C4-2B (cell line): ENCODE data around the gene SLC7A10.

ENCODE experiments used
- CTCF ChIP-seq: fragments of 450-650 bp; conservative IDR thresholded peaks from 2 replicates; pipeline ENCODE4 v1.5.1; 2017; ENCODE audit warnings: mild to moderate bottlenecking
- ZFX ChIP-seq: fragments of 450-650 bp; IDR thresholded peaks from 2 replicates; pipeline ENCODE4 v1.6.1; 2017

GRCh38 chr19:33261511-33262189 lies 36.0 kb upstream of the SLC7A10 start:
- TF ChIP-seq CTCF (no peak), ZFX (no peak)
